Body of pancreas (tissue), 4 donors: ENCODE data around the gene NT5C3B. TPM values are rescaled to one million over a fixed set of nuclear protein-coding genes. Genes with fewer than 3 reads are reported as not detected.

ENCODE experiments used
- ATAC-seq: fragments of 150-250 bp; one replicate; pipeline ENCODE4 v1.9.1; 2016
- DNase-seq, 4 donors: peaks; one replicate each; pipeline ENCODE4 v3.0.0-alpha.2; 2019
- H3K27ac ChIP-seq, 4 donors: fragments of 200-600 bp; sonication (generic); 1 replicate in 3 of 4; 2 replicates in 1 of 4; pipeline versions ENCODE4 v1.5.1 to v1.6.1; 2016 to 2019; ENCODE audit warnings: mild to moderate bottlenecking in 1 of 4, mixed read lengths in 1 of 4, moderate library complexity in 1 of 4
- H3K27me3 ChIP-seq, 2 donors: fragments of 200-600 bp; sonication (generic); one replicate each; pipeline ENCODE4 v1.6.0; 2016; ENCODE audit warnings: mild to moderate bottlenecking in 1 of 2
- H3K36me3 ChIP-seq, 2 donors: fragments of 200-600 bp; sonication (generic); replicated peaks in 1 of 2; 2 replicates each; pipeline ENCODE4 v1.5.1; 2016; ENCODE audit warnings: low read depth in 2 of 2; ENCODE audit not compliant: insufficient read depth in 1 of 2
- H3K4me1 ChIP-seq: fragments of 200-600 bp; sonication (generic); one replicate; pipeline ENCODE4 v1.6.0; 2016
- H3K4me3 ChIP-seq, 2 donors: fragments of 200-600 bp; sonication (generic); 1 replicate in 1 of 2; 2 replicates in 1 of 2; pipeline ENCODE4 v1.5.1; 2016 to 2019
- H3K9me3 ChIP-seq, 3 donors: fragments of 200-600 bp; sonication (generic); 1 replicate in 2 of 3; 2 replicates in 1 of 3; pipeline ENCODE4 v1.5.1; 2016
- CTCF ChIP-seq, 7 experiments: fragments of 450-650 bp in 4 of 7; fragments of 200-600 bp in 3 of 7; sonication (generic) in 3 of 7; IDR thresholded peaks; one replicate each; pipeline ENCODE4 v1.5.1; 2016 to 2019; ENCODE audit warnings: antibody characterized with exemption in 7 of 7
- POLR2A ChIP-seq, 3 donors: fragments of 450-650 bp; IDR thresholded peaks; one replicate each; pipeline ENCODE4 v1.6.1; 2016; ENCODE audit warnings: antibody characterized with exemption in 3 of 3, mild to moderate bottlenecking in 2 of 3
- WGBS, 2 donors: methylation state at CpG; one replicate each; pipeline ENCODE4 v1.1.5; 2017; 5-methylcytosine and 5-hydroxymethylcytosine counted together
- intact Hi-C: fragments of 100-400 bp; cut with DNase I; formaldehyde crosslinking; loops from one replicate; pipeline ENCODE4 v1.15.1; 2023
- total RNA-seq, 2 donors: library from RNA; depleted of rRNA; stranded (reverse); fragments of >200 nt; gene quantifications; one replicate each; pipeline ENCODE4 v1.1.0, GENCODE V29; 2016

The NT5C3B gene
- total RNA-seq, 2 donors from 2014 or later = 43.1 to 46.5 TPM

GRCh38 chr17:41816637-41817320, 19.3 kb downstream of the NT5C3B start:
- WGBS, 2 donors = 90 to 91% methylated on average over 22 to 23 of the region's 23 CpGs
- H3K9me3 ChIP-seq = no peaks in the 10 kb centered on the region
- H3K36me3 ChIP-seq = no peaks in the 10 kb centered on the region
- ATAC-seq (no peak), DNase-seq (no peak)
- intact Hi-C loops = no loop called here
- H3K4me1 ChIP-seq = peaks cover 15% of the 10 kb centered on the region
- no peak overlapping the region for H3K4me3 ChIP-seq
- H3K27me3 ChIP-seq = no peaks in the 10 kb centered on the region
- no peak for TF ChIP-seq CTCF (IDR thresholded peaks at IDR 0.05)
- no peak for TF ChIP-seq POLR2A (IDR thresholded peaks at IDR 0.05)
- H3K27ac ChIP-seq = no peak overlapping the region

- intact Hi-C loops = no loop called here
- H3K9me3 ChIP-seq = no peaks in the 10 kb centered on the region
- ATAC-seq = no peak
- H3K27me3 ChIP-seq = no peaks in the 10 kb centered on the region
- no peak for DNase-seq
- TF ChIP-seq POLR2A (IDR thresholded peaks at IDR 0.05) (no peak), CTCF (IDR thresholded peaks at IDR 0.05) (no peak)
- H3K27ac ChIP-seq = no peak overlapping the region
- no peak overlapping the region for H3K4me3 ChIP-seq
- WGBS, 2 donors = 17% methylated on average over 1 of the region's 1 CpG; no CpG with 5 or more reads in 1 of the 2 donors
- peaks cover 37% of the 10 kb centered on the region for H3K4me1 ChIP-seq
- no peaks in the 10 kb centered on the region for H3K36me3 ChIP-seq
Measured at GRCh38 chr17:41814195-41814594, 21.8 kb downstream of the NT5C3B start.

GRCh38 chr17:41813699-41814124, 22.3 kb downstream of the NT5C3B start:
- no peak for DNase-seq
- Histone ChIP-seq H3K9me3 (no peaks in the 10 kb centered on the region), H3K4me3 (no peak overlapping the region), H3K27me3 (no peaks in the 10 kb centered on the region), H3K36me3 (no peaks in the 10 kb centered on the region), H3K4me1 (peaks cover 37% of the 10 kb centered on the region), H3K27ac (no peak overlapping the region)
- intact Hi-C loops = no loop called here
- ATAC-seq = no peak
- TF ChIP-seq CTCF (IDR thresholded peaks at IDR 0.05) (no peak), POLR2A (IDR thresholded peaks at IDR 0.05) (no peak)
- 85 to 90% methylated on average over 9 of the region's 9 CpGs for WGBS, 2 donors

DNA sequence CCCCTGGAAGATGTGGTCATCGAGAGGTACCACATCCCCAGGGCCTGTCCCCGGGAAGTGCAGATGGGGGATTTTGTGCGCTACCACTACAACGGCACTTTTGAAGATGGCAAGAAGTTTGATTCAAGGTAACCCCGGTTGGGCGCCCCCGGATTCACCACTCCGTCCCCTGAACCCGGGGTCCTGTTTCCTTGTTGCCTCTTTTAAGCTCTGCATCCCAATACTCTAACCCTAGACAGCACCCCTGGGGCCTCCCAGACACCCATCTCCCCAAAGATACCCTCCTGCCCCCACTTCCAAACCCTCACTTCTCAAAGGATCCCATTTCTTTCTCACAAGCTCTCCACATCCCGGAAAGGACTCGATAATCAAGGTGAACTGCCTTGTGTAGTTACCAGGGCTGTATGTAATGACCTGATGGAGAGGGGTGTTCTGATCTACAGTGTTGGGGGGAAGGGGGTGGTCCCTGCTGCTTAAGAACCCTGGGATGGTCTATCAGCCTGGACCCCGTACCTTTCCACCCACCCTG, 22.8 kb downstream of the NT5C3B start:
- H3K36me3 ChIP-seq = no peaks in the 10 kb centered on the region
- TF ChIP-seq CTCF (IDR thresholded peaks at IDR 0.05) (no peak), POLR2A (IDR thresholded peaks at IDR 0.05) (no peak)
- H3K4me3 ChIP-seq = no peak overlapping the region
- DNase-seq (no peak), ATAC-seq (no peak)
- peak overlapping the region in 1 of 4 donors; percentile 80 for H3K27ac ChIP-seq
- H3K4me1 ChIP-seq = peaks cover 37% of the 10 kb centered on the region
- no peaks in the 10 kb centered on the region for H3K9me3 ChIP-seq
- intact Hi-C loops = no loop called here
- no peaks in the 10 kb centered on the region for H3K27me3 ChIP-seq
- 34 to 44% methylated on average over 11 to 12 of the region's 12 CpGs for WGBS, 2 donors
